ENCODE measurements around the gene ZNF277.

DNA sequence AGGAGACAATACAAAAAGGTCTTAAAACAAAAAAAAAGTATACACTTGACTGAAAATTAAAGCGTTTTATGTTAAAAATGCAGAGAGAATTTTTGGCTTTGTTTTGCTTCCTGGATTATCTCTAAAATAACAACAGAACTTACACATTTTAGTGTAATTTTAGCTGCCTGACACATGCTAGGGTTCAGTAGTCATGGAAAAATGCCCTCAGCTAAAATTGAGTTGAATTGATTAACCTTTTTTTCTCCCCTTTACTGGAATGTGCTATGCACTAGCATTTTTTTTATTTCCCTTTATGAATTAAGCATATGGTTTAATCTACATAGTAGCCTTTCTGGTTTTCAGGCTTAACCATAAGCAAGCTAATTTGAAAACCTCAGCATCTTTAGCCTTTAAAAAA is 89.9 kb downstream of the ZNF277 start:
- no peak for TF ChIP-seq POLR2A (IDR thresholded peaks at IDR 0.05; ENCODE audit: low read depth, low read length)
- no peak for TF ChIP-seq TAF1 (IDR thresholded peaks at IDR 0.05; ENCODE audit: low read depth, low read length)
- no peak for TF ChIP-seq SPI1 (IDR thresholded peaks at IDR 0.05; ENCODE audit: low read depth, low read length)
